Tibial nerve (tissue), 4 donors: Measurements from ENCODE around the gene WDR36. TPM values are rescaled to one million over a fixed set of nuclear protein-coding genes. Genes with fewer than 3 reads are reported as not detected.

Experiments
- DNase-seq, 2 donors: peaks; one replicate each; pipeline ENCODE4 v3.0.0-alpha.2; 2019; ENCODE audit warnings: low spot score in 2 of 2
- H3K27ac ChIP-seq, 4 donors: fragments of 200-600 bp; sonication (generic) in 3 of 4; one replicate each; pipeline ENCODE4 v1.5.1; 2017 to 2019; ENCODE audit warnings: mild to moderate bottlenecking in 1 of 4
- H3K27me3 ChIP-seq, 2 donors: fragments of 200-600 bp; sonication (generic) in 1 of 2; one replicate each; pipeline versions ENCODE4 v1.5.1 to v1.6.0; 2017 to 2019
- H3K36me3 ChIP-seq, 3 donors: fragments of 200-600 bp; sonication (generic); one replicate each; pipeline ENCODE4 v1.5.1; 2018 to 2019
- H3K4me1 ChIP-seq, 4 donors: fragments of 200-600 bp; sonication (generic) in 3 of 4; one replicate each; pipeline ENCODE4 v1.5.1; 2017 to 2019
- H3K4me3 ChIP-seq, 4 donors: fragments of 200-600 bp; sonication (generic) in 3 of 4; one replicate each; pipeline ENCODE4 v1.5.1; 2017 to 2019; ENCODE audit warnings: mild to moderate bottlenecking in 1 of 4, moderate library complexity in 1 of 4
- H3K9me3 ChIP-seq, 4 donors: fragments of 200-600 bp; sonication (generic) in 3 of 4; one replicate each; pipeline ENCODE4 v1.5.1; 2017 to 2019
- EP300 ChIP-seq, 2 donors: sonication (generic); formaldehyde crosslinking; IDR thresholded peaks; one replicate each; pipeline ENCODE4 v1.6.1; 2017; ENCODE audit warnings: antibody characterized with exemption in 2 of 2, mild to moderate bottlenecking in 1 of 2
- POLR2A ChIP-seq, 2 donors: fragments of 450-650 bp; IDR thresholded peaks; one replicate each; pipeline ENCODE4 v1.6.1; 2017; ENCODE audit warnings: antibody characterized with exemption in 2 of 2, mild to moderate bottlenecking in 2 of 2, moderate library complexity in 2 of 2
- WGBS, 2 donors: methylation state at CpG; one replicate each; pipeline ENCODE4 v1.1.5; 2018; 5-methylcytosine and 5-hydroxymethylcytosine counted together
- total RNA-seq, 4 donors: library from RNA; depleted of rRNA; stranded (reverse); fragments of >200 nt; gene quantifications; one replicate each; pipeline ENCODE4 v1.1.0, GENCODE V29; 2016
- TF ChIP-seq, protein P1 (sequence below), 5 experiments: fragments of 200-600 bp in 3 of 5; fragments of 450-650 bp in 2 of 5; sonication (generic) in 3 of 5; IDR thresholded peaks; one replicate each; pipeline ENCODE4 v1.5.1; 2016 to 2019; ENCODE audit warnings: antibody characterized with exemption in 5 of 5, mild to moderate bottlenecking in 3 of 5, moderate library complexity in 2 of 5

Gene WDR36
- total RNA-seq, 4 donors from 2014 or later, result 21.6 to 27.9 (median 22.2) TPM

DNA sequence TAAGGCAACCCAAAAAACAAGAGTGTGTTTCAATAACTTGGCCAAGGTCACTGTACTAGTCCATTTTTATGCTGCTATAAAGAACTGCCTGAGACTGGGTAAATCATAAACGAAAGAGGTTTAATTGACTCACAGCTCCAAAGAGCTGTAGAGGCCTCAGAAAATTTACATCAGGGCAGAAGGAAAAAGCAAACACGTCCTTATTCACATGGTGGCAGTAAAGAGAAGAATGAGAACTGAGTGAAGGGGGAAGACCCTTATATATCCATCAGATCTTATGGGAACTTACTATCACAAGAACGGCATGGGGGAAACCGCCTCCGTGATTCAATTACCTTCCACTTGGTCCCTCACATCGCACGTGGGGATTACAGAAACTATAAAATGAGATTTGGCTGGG, 67.7 kb downstream of the WDR36 start:
- Histone ChIP-seq H3K4me1 (no peaks in the 10 kb centered on the region), H3K4me3 (no peak overlapping the region), H3K27me3 (no peaks in the 10 kb centered on the region), H3K27ac (no peak overlapping the region), H3K36me3 (no peaks in the 10 kb centered on the region), H3K9me3 (no peaks in the 10 kb centered on the region)
- TF ChIP-seq EP300 (IDR thresholded peaks at IDR 0.05), result no peak
- TF ChIP-seq, protein P1, sequence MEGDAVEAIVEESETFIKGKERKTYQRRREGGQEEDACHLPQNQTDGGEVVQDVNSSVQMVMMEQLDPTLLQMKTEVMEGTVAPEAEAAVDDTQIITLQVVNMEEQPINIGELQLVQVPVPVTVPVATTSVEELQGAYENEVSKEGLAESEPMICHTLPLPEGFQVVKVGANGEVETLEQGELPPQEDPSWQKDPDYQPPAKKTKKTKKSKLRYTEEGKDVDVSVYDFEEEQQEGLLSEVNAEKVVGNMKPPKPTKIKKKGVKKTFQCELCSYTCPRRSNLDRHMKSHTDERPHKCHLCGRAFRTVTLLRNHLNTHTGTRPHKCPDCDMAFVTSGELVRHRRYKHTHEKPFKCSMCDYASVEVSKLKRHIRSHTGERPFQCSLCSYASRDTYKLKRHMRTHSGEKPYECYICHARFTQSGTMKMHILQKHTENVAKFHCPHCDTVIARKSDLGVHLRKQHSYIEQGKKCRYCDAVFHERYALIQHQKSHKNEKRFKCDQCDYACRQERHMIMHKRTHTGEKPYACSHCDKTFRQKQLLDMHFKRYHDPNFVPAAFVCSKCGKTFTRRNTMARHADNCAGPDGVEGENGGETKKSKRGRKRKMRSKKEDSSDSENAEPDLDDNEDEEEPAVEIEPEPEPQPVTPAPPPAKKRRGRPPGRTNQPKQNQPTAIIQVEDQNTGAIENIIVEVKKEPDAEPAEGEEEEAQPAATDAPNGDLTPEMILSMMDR (IDR thresholded peaks at IDR 0.05), result no peak
- TF ChIP-seq POLR2A (IDR thresholded peaks at IDR 0.05), result no peak
- no peak for DNase-seq
- WGBS, 2 donors, result 59 to 62% methylated on average over 7 of the region's 7 CpGs

DNA sequence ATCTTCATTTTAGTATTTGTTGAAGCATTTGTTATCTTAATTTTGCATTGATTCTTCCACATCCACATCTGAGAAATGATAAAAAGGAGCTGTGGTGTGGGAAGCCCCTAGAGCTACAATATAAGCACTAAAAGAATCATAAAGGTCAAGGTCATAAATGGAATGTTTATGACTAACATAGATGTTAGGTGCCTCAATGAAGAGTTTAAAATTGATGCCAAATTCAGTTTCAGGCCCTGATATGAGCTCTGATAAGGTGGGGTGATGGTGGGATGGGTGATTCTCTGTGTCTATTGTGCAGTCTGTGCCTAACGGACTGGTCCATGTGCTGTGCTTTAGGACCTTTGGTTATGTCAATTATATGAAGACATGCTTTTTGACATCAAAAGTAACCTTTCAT, 70.9 kb downstream of the WDR36 start:
- no peak overlapping the region for H3K27ac ChIP-seq
- WGBS, 2 donors, result 80 to 83% methylated on average over 1 of the region's 1 CpG
- TF ChIP-seq POLR2A (IDR thresholded peaks at IDR 0.05), result no peak
- TF ChIP-seq, protein P1 (IDR thresholded peaks at IDR 0.05), result no peak
- no peak for TF ChIP-seq EP300 (IDR thresholded peaks at IDR 0.05)
- H3K36me3 ChIP-seq, result no peaks in the 10 kb centered on the region
- no peaks in the 10 kb centered on the region for H3K4me1 ChIP-seq
- no peak overlapping the region for H3K4me3 ChIP-seq
- no peaks in the 10 kb centered on the region for H3K27me3 ChIP-seq
- no peak for DNase-seq
- H3K9me3 ChIP-seq, result no peaks in the 10 kb centered on the region

DNA sequence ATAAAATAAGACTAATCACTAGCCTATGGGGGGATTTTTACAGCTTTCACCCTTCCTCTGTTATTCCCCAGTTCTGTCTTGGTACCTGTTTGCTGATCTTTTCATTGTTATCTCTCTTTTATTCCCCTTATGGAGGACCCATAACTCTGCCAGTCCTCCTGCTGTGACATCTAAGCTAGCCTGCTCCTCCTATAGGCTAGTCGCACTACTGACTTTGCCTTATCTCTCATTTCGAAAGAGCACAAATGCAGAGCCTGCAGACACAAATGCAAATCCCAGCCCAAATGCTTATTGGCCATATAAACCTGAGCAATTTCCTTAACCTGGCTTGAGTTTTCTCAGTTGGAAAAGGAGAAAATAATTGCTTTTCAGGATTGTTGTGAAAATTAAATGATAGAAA, 72.9 kb downstream of the WDR36 start:
- Histone ChIP-seq H3K9me3 (no peaks in the 10 kb centered on the region), H3K36me3 (no peaks in the 10 kb centered on the region), H3K4me1 (no peaks in the 10 kb centered on the region), H3K4me3 (no peak overlapping the region), H3K27me3 (no peaks in the 10 kb centered on the region), H3K27ac (no peak overlapping the region)
- TF ChIP-seq, protein P1 (IDR thresholded peaks at IDR 0.05), result no peak
- no peak for DNase-seq
- 88 to 89% methylated on average over 2 of the region's 2 CpGs for WGBS, 2 donors

DNA sequence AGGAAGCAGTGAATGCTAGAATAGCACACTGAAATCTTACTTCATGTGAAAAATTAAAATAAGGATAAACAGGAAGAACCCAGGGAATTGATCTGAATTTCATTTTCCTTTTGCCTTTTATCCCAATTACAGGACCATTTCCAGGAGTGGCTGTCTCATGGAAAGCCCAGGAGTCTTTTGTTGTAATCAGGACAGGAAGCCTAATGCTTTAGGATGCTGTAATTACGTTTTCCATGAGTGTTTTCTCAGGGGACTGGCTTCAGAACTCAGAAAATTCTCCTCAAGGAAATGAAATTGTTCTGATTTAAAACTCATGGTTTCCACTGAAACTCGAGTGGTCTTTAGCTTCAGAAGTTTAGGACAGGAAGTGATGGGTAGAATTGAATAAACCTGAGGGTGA, 75.4 kb downstream of the WDR36 start:
- Histone ChIP-seq H3K36me3 (no peaks in the 10 kb centered on the region), H3K4me1 (no peaks in the 10 kb centered on the region), H3K9me3 (no peaks in the 10 kb centered on the region), H3K27ac (no peak overlapping the region), H3K27me3 (no peaks in the 10 kb centered on the region), H3K4me3 (no peak overlapping the region)
- no peak for DNase-seq
- TF ChIP-seq, protein P1 (IDR thresholded peaks at IDR 0.05), result no peak
- no peak for TF ChIP-seq POLR2A (IDR thresholded peaks at IDR 0.05)
- no peak for TF ChIP-seq EP300 (IDR thresholded peaks at IDR 0.05)
- WGBS, 2 donors, result 48 to 58% methylated on average over 2 of the region's 2 CpGs

DNA sequence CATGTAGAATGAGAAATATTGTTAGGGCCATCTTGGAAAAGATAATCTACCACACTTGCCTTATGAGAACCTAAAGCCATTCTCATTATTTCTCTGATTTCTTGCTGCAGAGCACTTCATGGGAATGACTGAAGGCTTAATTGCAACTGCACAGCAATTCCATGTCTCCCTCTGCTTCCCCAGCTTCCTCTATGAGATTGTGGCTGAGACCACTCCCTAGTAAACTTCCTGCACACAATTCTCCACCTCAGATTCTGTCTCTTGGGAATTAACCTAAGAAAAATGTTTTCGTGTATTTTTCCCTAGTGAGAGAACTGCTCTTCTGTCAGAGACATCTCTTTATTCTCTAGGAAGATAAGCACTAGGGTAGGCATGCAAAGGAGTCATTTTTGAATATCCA, 76.5 kb downstream of the WDR36 start:
- no peak for DNase-seq
- H3K27me3 ChIP-seq, result no peaks in the 10 kb centered on the region
- TF ChIP-seq POLR2A (IDR thresholded peaks at IDR 0.05), result no peak
- TF ChIP-seq EP300 (IDR thresholded peaks at IDR 0.05), result no peak
- TF ChIP-seq, protein P1 (IDR thresholded peaks at IDR 0.05), result no peak
- H3K4me3 ChIP-seq, result no peak overlapping the region
- no peaks in the 10 kb centered on the region for H3K9me3 ChIP-seq
- H3K27ac ChIP-seq, result no peak overlapping the region
- 0% methylated on average over 1 of the region's 1 CpG for WGBS, 2 donors
- H3K4me1 ChIP-seq, result no peaks in the 10 kb centered on the region
- H3K36me3 ChIP-seq, result no peaks in the 10 kb centered on the region
